Activated T-helper 1 cell treated with anti-CD3 and anti-CD28 coated beads, Interleukin-12 subunit alpha, Interleukin-12 subunit beta, Interleukin-2, Interleukin-4 antibody, amounts not matched to agents 30 ng/mL and 10 ng/mL and 1 ng/mL, durations not matched to agents 14 hours and 24 hours and 36 hours (primary cell): ENCODE data around the gene DSCAM. TPM values are rescaled to one million over a fixed set of nuclear protein-coding genes. Genes with fewer than 3 reads are reported as not detected.
"Not testable (repeated sequence)": the region's sequence is repeated elsewhere in the genome, so short reads cannot be mapped to it uniquely, and the experiment has no call there.

ENCODE experiments used
- DNase-seq: peaks from one replicate; pipeline ENCODE4 v3.0.0; 2021; ENCODE audit warnings: low spot score
- H3K27ac Mint-ChIP-seq: one replicate; pipeline ENCODE4 v1.8.0; 2021; ENCODE audit warnings: mild to moderate bottlenecking, mixed read lengths
- H3K27me3 Mint-ChIP-seq: one replicate; pipeline ENCODE4 v1.8.0; 2022; ENCODE audit warnings: mild to moderate bottlenecking, moderate library complexity, mixed read lengths; ENCODE audit not compliant: insufficient read depth
- H3K36me3 Mint-ChIP-seq: one replicate; pipeline ENCODE4 v1.8.0; 2021; ENCODE audit warnings: low read depth, mixed read lengths
- H3K4me1 Mint-ChIP-seq: one replicate; pipeline ENCODE4 v1.8.0; 2021; ENCODE audit warnings: low read depth, mixed read lengths
- H3K4me3 Mint-ChIP-seq: one replicate; pipeline ENCODE4 v1.8.0; 2021; ENCODE audit warnings: mild to moderate bottlenecking, moderate library complexity, mixed read lengths
- H3K9me3 Mint-ChIP-seq: one replicate; pipeline ENCODE4 v1.8.0; 2021; ENCODE audit warnings: mixed read lengths
- intact Hi-C: fragments of 100-400 bp; cut with micrococcal nuclease; formaldehyde crosslinking; loops from one replicate; pipeline ENCODE4 v1.15.1; 2024
- total RNA-seq: library from RNA; stranded (reverse); gene quantifications from 2 replicates; pipeline ENCODE4 v1.2.3, GENCODE V29; 2022

Gene DSCAM
- total RNA-seq, 1 donor from 2014 or later: not detected

- Mint-ChIP-seq H3K36me3 (peaks cover 2% of the 10 kb centered on the region), H3K4me1 (no peaks in the 10 kb centered on the region), H3K4me3 (no peak overlapping the region), H3K9me3 (peaks cover 35% of the 10 kb centered on the region), H3K27ac (no peak overlapping the region), H3K27me3 (no peaks in the 10 kb centered on the region)
- DNase-seq: no peak
- intact Hi-C loops: no loop called here
Observed at GRCh38 chr21:40187244-40187643, 659.7 kb downstream of the DSCAM start.

GRCh38 chr21:40186045-40186444 lies 660.9 kb downstream of the DSCAM start:
- Mint-ChIP-seq H3K27ac (no peak overlapping the region), H3K9me3 (peaks cover 42% of the 10 kb centered on the region), H3K4me3 (no peak overlapping the region), H3K36me3 (peaks cover 3% of the 10 kb centered on the region), H3K27me3 (no peaks in the 10 kb centered on the region), H3K4me1 (no peaks in the 10 kb centered on the region)
- no peak for DNase-seq
- intact Hi-C loops: no loop called here

- no peak for DNase-seq
- H3K36me3 Mint-ChIP-seq: peaks cover 3% of the 10 kb centered on the region
- intact Hi-C loops: no loop called here
- H3K27me3 Mint-ChIP-seq: no peaks in the 10 kb centered on the region
- no peak overlapping the region for H3K4me3 Mint-ChIP-seq
- no peaks in the 10 kb centered on the region for H3K4me1 Mint-ChIP-seq
- peaks cover 44% of the 10 kb centered on the region for H3K9me3 Mint-ChIP-seq
- H3K27ac Mint-ChIP-seq: no peak overlapping the region
Observed at GRCh38 chr21:40185208-40185607, 661.8 kb downstream of the DSCAM start.

- DNase-seq, H3K36me3 Mint-ChIP-seq, intact Hi-C loops, H3K4me3 Mint-ChIP-seq, H3K4me1 Mint-ChIP-seq, H3K27me3 Mint-ChIP-seq, H3K27ac Mint-ChIP-seq: not testable (repeated sequence)
- peaks cover 37% of the 10 kb centered on the region for H3K9me3 Mint-ChIP-seq
Observed at GRCh38 chr21:40182491-40182890, 664.5 kb downstream of the DSCAM start.

- no peaks in the 10 kb centered on the region for H3K4me1 Mint-ChIP-seq
- intact Hi-C loops: no loop called here
- H3K4me3 Mint-ChIP-seq: no peak overlapping the region
- no peak overlapping the region for H3K27ac Mint-ChIP-seq
- DNase-seq: no peak
- H3K27me3 Mint-ChIP-seq: no peaks in the 10 kb centered on the region
- peaks cover 3% of the 10 kb centered on the region for H3K36me3 Mint-ChIP-seq
- H3K9me3 Mint-ChIP-seq: peaks cover 40% of the 10 kb centered on the region
Observed at GRCh38 chr21:40179166-40179565, 667.8 kb downstream of the DSCAM start.

GRCh38 chr21:40178726-40179125 lies 668.2 kb downstream of the DSCAM start:
- no peak overlapping the region for H3K4me3 Mint-ChIP-seq
- H3K36me3 Mint-ChIP-seq: peaks cover 3% of the 10 kb centered on the region
- H3K9me3 Mint-ChIP-seq: peaks cover 38% of the 10 kb centered on the region
- intact Hi-C loops: no loop called here
- no peak overlapping the region for H3K27ac Mint-ChIP-seq
- no peaks in the 10 kb centered on the region for H3K27me3 Mint-ChIP-seq
- no peaks in the 10 kb centered on the region for H3K4me1 Mint-ChIP-seq
- no peak for DNase-seq

GRCh38 chr21:40177979-40178378 lies 669.0 kb downstream of the DSCAM start:
- no peak overlapping the region for H3K27ac Mint-ChIP-seq

GRCh38 chr21:40176724-40177123 lies 670.2 kb downstream of the DSCAM start:
- no peak overlapping the region for H3K27ac Mint-ChIP-seq
- H3K4me1 Mint-ChIP-seq: no peaks in the 10 kb centered on the region
- H3K36me3 Mint-ChIP-seq: no peaks in the 10 kb centered on the region
- no peaks in the 10 kb centered on the region for H3K27me3 Mint-ChIP-seq
- H3K4me3 Mint-ChIP-seq: no peak overlapping the region
- peaks cover 31% of the 10 kb centered on the region for H3K9me3 Mint-ChIP-seq
- intact Hi-C loops: no loop called here
- DNase-seq: no peak

More at GRCh38 chr21:40177979-40178378, 669.0 kb downstream of the DSCAM start:
- H3K4me1 Mint-ChIP-seq: no peaks in the 10 kb centered on the region
- H3K9me3 Mint-ChIP-seq: peaks cover 36% of the 10 kb centered on the region
- DNase-seq: no peak
- H3K4me3 Mint-ChIP-seq: no peak overlapping the region
- no peaks in the 10 kb centered on the region for H3K27me3 Mint-ChIP-seq
- H3K36me3 Mint-ChIP-seq: peaks cover 3% of the 10 kb centered on the region
- intact Hi-C loops: no loop called here

- H3K4me1 Mint-ChIP-seq: no peaks in the 10 kb centered on the region
- intact Hi-C loops: no loop called here
- H3K27me3 Mint-ChIP-seq: no peaks in the 10 kb centered on the region
- no peak for DNase-seq
- no peak overlapping the region for H3K27ac Mint-ChIP-seq
- H3K9me3 Mint-ChIP-seq: peaks cover 22% of the 10 kb centered on the region
- H3K36me3 Mint-ChIP-seq: no peaks in the 10 kb centered on the region
- no peak overlapping the region for H3K4me3 Mint-ChIP-seq
Observed at GRCh38 chr21:40173816-40174215, 673.1 kb downstream of the DSCAM start.

- no peak overlapping the region for H3K4me3 Mint-ChIP-seq
- no peaks in the 10 kb centered on the region for H3K27me3 Mint-ChIP-seq
- intact Hi-C loops: no loop called here
- no peak overlapping the region for H3K27ac Mint-ChIP-seq
- H3K36me3 Mint-ChIP-seq: no peaks in the 10 kb centered on the region
- DNase-seq: no peak
- H3K9me3 Mint-ChIP-seq: peaks cover 12% of the 10 kb centered on the region
- no peaks in the 10 kb centered on the region for H3K4me1 Mint-ChIP-seq
Observed at GRCh38 chr21:40169971-40170370, 677.0 kb downstream of the DSCAM start.

GRCh38 chr21:40166291-40166843 lies 680.6 kb downstream of the DSCAM start:
- no peak for DNase-seq
- Mint-ChIP-seq H3K36me3 (no peaks in the 10 kb centered on the region), H3K27ac (no peak overlapping the region), H3K4me3 (no peak overlapping the region), H3K27me3 (no peaks in the 10 kb centered on the region), H3K9me3 (peaks cover 7% of the 10 kb centered on the region), H3K4me1 (no peaks in the 10 kb centered on the region)
- intact Hi-C loops: no loop called here

GRCh38 chr21:40165773-40166070 lies 681.2 kb downstream of the DSCAM start:
- H3K9me3 Mint-ChIP-seq: peaks cover 7% of the 10 kb centered on the region
- H3K4me1 Mint-ChIP-seq: no peaks in the 10 kb centered on the region
- no peak overlapping the region for H3K27ac Mint-ChIP-seq
- H3K4me3 Mint-ChIP-seq: no peak overlapping the region
- intact Hi-C loops: no loop called here
- H3K27me3 Mint-ChIP-seq: no peaks in the 10 kb centered on the region
- H3K36me3 Mint-ChIP-seq: no peaks in the 10 kb centered on the region
- no peak for DNase-seq

GRCh38 chr21:40164905-40165772 lies 681.8 kb downstream of the DSCAM start:
- no peak overlapping the region for H3K27ac Mint-ChIP-seq
- H3K4me1 Mint-ChIP-seq: no peaks in the 10 kb centered on the region
- H3K9me3 Mint-ChIP-seq: peaks cover 6% of the 10 kb centered on the region
- H3K4me3 Mint-ChIP-seq: no peak overlapping the region
- H3K27me3 Mint-ChIP-seq: no peaks in the 10 kb centered on the region
- DNase-seq: no peak
- no peaks in the 10 kb centered on the region for H3K36me3 Mint-ChIP-seq
- intact Hi-C loops: no loop called here
